Muscle of leg (tissue), 16 donors: ENCODE measurements around the gene LIN7C. TPM values are rescaled to one million over a fixed set of nuclear protein-coding genes. Genes with fewer than 3 reads are reported as not detected.

Source experiments
- DNase-seq: peaks from one replicate; pipeline ENCODE4 v3.0.0; 2013
- H3K27ac ChIP-seq: one replicate; pipeline ENCODE4 v1.5.1; 2013; ENCODE audit warnings: mild to moderate bottlenecking, low read length, control low read depth
- H3K27me3 ChIP-seq: one replicate; pipeline ENCODE4 v1.6.1; 2013; ENCODE audit warnings: low read length; ENCODE audit not compliant: control insufficient read depth, insufficient read depth
- H3K36me3 ChIP-seq: one replicate; pipeline ENCODE4 v1.6.1; 2013; ENCODE audit warnings: low read length; ENCODE audit not compliant: control insufficient read depth, insufficient read depth
- H3K4me1 ChIP-seq: one replicate; pipeline ENCODE4 v1.6.1; 2013; ENCODE audit warnings: low read length; ENCODE audit not compliant: control insufficient read depth, insufficient read depth
- H3K4me3 ChIP-seq: one replicate; pipeline ENCODE4 v1.5.1; 2013; ENCODE audit warnings: low read length, control low read depth
- H3K9me3 ChIP-seq: replicated peaks from 2 replicates; pipeline ENCODE4 v1.6.1; 2013; ENCODE audit warnings: low read depth, low read length; ENCODE audit not compliant: control insufficient read depth
- WGBS: methylation state at CpG from one replicate; pipeline ENCODE4 v1.1.5; 2013; ENCODE audit warnings: missing lambda C conversion rate; ENCODE audit not compliant: insufficient coverage; 5-methylcytosine and 5-hydroxymethylcytosine counted together
- long read RNA-seq, 11 donors: transcript quantifications; one replicate each; lab custom pipeline, GENCODE V29; 2026
- polyA plus RNA-seq, 8 donors: library from polyadenylated mRNA; unstranded; fragments of 120-200 nt; gene quantifications; one replicate each; pipeline versions ENCODE4 v1.2.1 to v1.2.3, GENCODE V29; 2013; ENCODE audit warnings: inconsistent platforms in 1 of 8, low replicate concordance in 1 of 8; ENCODE audit not compliant: insufficient read length in 8 of 8, insufficient read depth in 1 of 8
- total RNA-seq: library from RNA; stranded (reverse); fragments of 120-200 nt; gene quantifications from one replicate; pipeline ENCODE4 v1.2.4, GENCODE V29; 2013

Gene LIN7C, protein sequence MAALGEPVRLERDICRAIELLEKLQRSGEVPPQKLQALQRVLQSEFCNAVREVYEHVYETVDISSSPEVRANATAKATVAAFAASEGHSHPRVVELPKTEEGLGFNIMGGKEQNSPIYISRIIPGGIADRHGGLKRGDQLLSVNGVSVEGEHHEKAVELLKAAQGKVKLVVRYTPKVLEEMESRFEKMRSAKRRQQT
- total RNA-seq: 14.2 TPM
- 10 to 100 TPM in 6 of 8 donors, 1 to 10 TPM in 2; 7.5 to 13.6 (median 11.2) TPM for polyA plus RNA-seq
- long read RNA-seq, donor 1, full-length matches to known transcripts: 6 of 6 reads
- long read RNA-seq, donor 1, partial matches to known transcripts: 0 of 6 reads
- long read RNA-seq, donor 1, other reads (novel, unspliced or antisense): 0 of 6 reads
- long read RNA-seq, donor 2, full-length matches to known transcripts: 1 of 1 reads
- long read RNA-seq, donor 2, partial matches to known transcripts: 0 of 1 reads
- long read RNA-seq, donor 2, other reads (novel, unspliced or antisense): 0 of 1 reads
- long read RNA-seq, donor 3, full-length matches to known transcripts: 4 of 4 reads
- long read RNA-seq, donor 3, partial matches to known transcripts: 0 of 4 reads
- long read RNA-seq, donor 3, other reads (novel, unspliced or antisense): 0 of 4 reads
- long read RNA-seq, donor 4, full-length matches to known transcripts: 2 of 2 reads
- long read RNA-seq, donor 4, partial matches to known transcripts: 0 of 2 reads
- long read RNA-seq, donor 4, other reads (novel, unspliced or antisense): 0 of 2 reads
- long read RNA-seq, donor 5, full-length matches to known transcripts: 7 of 7 reads
- long read RNA-seq, donor 5, partial matches to known transcripts: 0 of 7 reads
- long read RNA-seq, donor 5, other reads (novel, unspliced or antisense): 0 of 7 reads
- long read RNA-seq, donor 6, full-length matches to known transcripts: 3 of 3 reads
- long read RNA-seq, donor 6, partial matches to known transcripts: 0 of 3 reads
- long read RNA-seq, donor 6, other reads (novel, unspliced or antisense): 0 of 3 reads
- long read RNA-seq, donor 7, full-length matches to known transcripts: 4 of 4 reads
- long read RNA-seq, donor 7, partial matches to known transcripts: 0 of 4 reads
- long read RNA-seq, donor 7, other reads (novel, unspliced or antisense): 0 of 4 reads
- long read RNA-seq, donor 8, full-length matches to known transcripts: 6 of 6 reads
- long read RNA-seq, donor 8, partial matches to known transcripts: 0 of 6 reads
- long read RNA-seq, donor 8, other reads (novel, unspliced or antisense): 0 of 6 reads
- long read RNA-seq, donor 9, full-length matches to known transcripts: 1 of 1 reads
- long read RNA-seq, donor 9, partial matches to known transcripts: 0 of 1 reads
- long read RNA-seq, donor 9, other reads (novel, unspliced or antisense): 0 of 1 reads
- long read RNA-seq, donor 10, full-length matches to known transcripts: 5 of 5 reads
- long read RNA-seq, donor 10, partial matches to known transcripts: 0 of 5 reads
- long read RNA-seq, donor 10, other reads (novel, unspliced or antisense): 0 of 5 reads
- long read RNA-seq, donor 11, full-length matches to known transcripts: 2 of 2 reads
- long read RNA-seq, donor 11, partial matches to known transcripts: 0 of 2 reads
- long read RNA-seq, donor 11, other reads (novel, unspliced or antisense): 0 of 2 reads

DNA sequence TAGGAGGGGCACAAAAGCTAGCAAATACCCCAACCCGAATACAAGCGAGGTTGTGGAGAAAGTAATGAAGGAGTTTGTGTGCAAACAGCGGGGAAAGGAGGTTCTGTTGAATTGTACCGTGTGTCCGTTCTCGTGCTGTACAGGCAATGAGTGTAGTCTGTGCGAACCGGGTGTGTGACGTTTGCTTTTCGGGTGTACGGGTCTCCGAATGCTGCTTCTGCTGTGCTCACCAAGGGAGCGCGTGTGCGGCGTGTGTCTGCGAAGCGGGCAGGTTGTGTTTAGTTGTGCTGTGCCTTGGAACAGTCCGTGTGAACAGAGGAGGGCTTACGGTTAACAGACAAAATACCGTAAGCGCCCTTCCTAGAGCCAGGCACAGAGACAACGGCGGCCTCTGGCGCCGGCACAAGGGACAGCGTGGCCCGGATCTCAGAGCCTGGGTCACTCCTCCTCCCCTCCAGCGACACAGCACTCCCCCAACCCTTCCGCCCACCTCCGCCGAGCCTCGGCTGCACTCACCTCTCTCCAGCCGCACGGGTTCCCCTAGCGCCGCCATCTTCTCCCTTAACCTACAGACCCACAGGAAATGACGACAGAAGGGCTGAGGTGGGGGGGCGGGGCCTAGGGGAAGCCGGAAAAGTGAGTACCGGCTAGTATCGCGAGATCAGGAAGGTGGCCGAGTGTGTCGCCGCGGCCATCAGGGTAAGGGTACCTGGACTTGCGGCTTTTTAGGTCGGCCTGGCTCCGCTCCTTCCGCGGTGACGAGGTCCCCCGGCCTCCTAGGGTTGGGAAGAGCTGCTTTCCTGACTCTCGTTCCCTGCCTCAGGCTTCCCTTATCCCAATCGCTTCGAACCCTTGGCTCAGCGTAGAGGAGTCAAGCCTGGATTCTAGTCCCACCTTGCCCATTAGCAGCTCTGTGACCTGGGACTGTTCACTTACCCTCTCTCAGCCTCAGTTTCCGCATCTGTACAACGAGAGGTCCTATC, at the start of gene LIN7C:
Gene LIN7C, minus strand, starts transcription at position 570 of the 983 bp plus-strand sequence. Its CDS starts 17 bp downstream, at position 553.
- no peaks in the 10 kb centered on the region for H3K27me3 ChIP-seq
- no peaks in the 10 kb centered on the region for H3K9me3 ChIP-seq
- WGBS: under 1% methylated on average over 55 of the region's 60 CpGs
- H3K36me3 ChIP-seq: peaks cover 2% of the 10 kb centered on the region
- H3K4me1 ChIP-seq: peaks cover 5% of the 10 kb centered on the region
- H3K4me3 ChIP-seq: peak within 1 kb of the TSS; percentile 77
- peak within 1 kb of the TSS; percentile 94 for H3K27ac ChIP-seq
- DNase-seq: peak; percentile 99

DNA sequence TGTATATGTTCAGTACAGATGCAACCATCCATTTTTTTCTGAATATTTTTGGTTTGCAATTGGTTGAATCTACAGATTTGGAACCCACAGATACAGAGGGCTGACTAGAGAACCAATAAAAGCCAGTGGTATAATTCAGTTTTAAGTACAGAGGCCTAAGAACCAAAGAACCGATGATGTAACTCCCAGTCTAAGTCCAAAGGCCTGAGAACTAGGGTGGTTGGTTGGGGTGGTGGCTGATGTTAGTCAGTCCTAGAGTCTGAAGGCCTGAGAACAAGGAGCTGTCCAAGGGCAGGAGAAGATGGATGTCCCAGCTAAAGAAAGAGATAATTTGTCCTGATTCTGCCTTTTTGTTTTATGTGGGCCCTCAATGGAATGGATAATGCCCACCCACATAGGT, 48.7 kb upstream of the LIN7C start:
- no peaks in the 10 kb centered on the region for H3K9me3 ChIP-seq
- H3K27ac ChIP-seq: no peak overlapping the region
- H3K36me3 ChIP-seq: no peaks in the 10 kb centered on the region
- no peaks in the 10 kb centered on the region for H3K27me3 ChIP-seq
- H3K4me3 ChIP-seq: no peak overlapping the region
- DNase-seq: no peak
- 80% methylated on average over 1 of the region's 1 CpG for WGBS
- H3K4me1 ChIP-seq: no peaks in the 10 kb centered on the region

DNA sequence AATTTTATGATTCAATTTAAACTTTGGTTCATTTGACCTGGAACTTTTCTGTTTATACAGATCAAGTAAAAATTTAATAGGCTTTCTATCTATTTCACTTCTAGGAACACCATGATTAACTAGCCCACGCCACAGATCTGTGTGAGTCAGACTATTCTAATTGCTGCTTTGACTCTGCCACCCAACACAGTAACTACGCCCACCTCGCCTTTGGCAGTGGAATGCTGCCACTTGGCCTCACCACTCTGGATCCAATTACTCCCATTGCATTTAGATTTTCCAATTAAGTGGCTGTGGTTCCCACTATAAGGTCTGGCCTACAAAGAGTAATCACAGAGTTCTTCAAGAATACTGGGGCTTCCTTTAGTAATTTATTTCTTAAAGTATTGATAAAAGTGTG, 46.6 kb upstream of the LIN7C start:
- WGBS: 64% methylated on average over 3 of the region's 3 CpGs
- DNase-seq: peak; percentile 35
- no peak overlapping the region for H3K4me3 ChIP-seq
- no peak overlapping the region for H3K27ac ChIP-seq
- H3K4me1 ChIP-seq: no peaks in the 10 kb centered on the region
- no peaks in the 10 kb centered on the region for H3K9me3 ChIP-seq
- H3K36me3 ChIP-seq: no peaks in the 10 kb centered on the region
- no peaks in the 10 kb centered on the region for H3K27me3 ChIP-seq

DNA sequence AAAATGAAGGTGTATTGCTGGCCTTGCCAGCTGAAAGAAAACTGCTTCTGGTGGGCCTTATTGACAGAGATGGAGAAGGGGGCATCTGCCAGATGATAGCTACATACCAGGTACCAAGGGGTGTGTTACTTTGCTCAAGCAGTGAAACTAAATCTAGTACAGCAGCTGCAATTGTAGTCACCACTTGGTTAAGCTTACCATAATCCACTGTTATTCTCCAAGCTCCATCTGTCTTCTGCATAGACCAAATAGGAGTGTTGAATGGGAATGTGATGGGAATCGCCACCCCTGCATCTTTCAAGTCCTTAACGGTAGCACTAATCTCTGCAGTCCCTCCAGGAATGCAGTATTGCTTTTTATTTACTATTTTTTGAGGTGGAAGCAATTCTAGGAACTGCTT, 45.8 kb upstream of the LIN7C start:
- Histone ChIP-seq H3K36me3 (no peaks in the 10 kb centered on the region), H3K27me3 (no peaks in the 10 kb centered on the region), H3K9me3 (no peaks in the 10 kb centered on the region), H3K27ac (no peak overlapping the region), H3K4me3 (no peak overlapping the region), H3K4me1 (no peaks in the 10 kb centered on the region)
- peak; percentile 23 for DNase-seq
- no CpG with 5 or more reads among the region's 2 CpGs for WGBS

DNA sequence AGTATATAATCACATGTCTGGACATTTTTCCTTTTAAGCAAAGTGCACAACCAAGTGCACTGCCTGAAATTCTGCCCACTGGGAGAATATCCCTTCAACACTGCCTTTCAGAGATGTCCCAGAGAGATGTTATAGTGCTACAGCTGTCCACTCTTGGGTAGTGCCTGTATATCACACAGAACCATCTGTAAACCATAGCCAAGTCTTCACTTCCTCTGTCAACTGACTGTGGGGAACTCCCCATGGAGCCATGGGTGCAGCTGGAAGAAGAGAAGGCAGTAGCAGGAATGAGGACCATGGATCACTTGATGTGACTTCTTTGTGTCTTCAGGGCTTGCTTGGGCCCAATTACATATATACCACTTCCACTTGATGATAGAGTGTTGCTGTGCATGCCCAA, 44.6 kb upstream of the LIN7C start:
- Histone ChIP-seq H3K4me1 (no peaks in the 10 kb centered on the region), H3K27me3 (no peaks in the 10 kb centered on the region)

DNA sequence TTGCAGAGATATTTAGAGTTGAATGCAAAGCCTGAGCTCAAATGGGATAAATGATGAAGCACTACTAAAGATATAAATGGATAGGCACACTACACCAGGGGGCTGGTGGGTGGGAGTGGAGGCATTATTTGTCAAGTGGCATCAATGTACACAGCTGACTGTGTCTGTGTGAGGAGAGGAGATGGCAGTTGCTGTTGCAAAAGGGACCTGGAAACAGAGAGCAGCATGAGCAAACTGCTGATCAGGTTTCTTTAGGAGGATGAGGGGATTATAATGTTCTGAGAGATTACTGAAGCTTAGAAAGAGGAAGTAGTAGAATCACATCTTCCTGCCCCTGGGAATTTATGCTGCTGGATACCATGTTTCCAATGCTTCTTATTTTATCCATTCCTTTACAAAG, 39.4 kb upstream of the LIN7C start:
- Histone ChIP-seq H3K36me3 (no peaks in the 10 kb centered on the region), H3K27me3 (no peaks in the 10 kb centered on the region)

More for the DNA sequence above, 44.6 kb upstream of the LIN7C start:
- Histone ChIP-seq H3K27ac (no peak overlapping the region), H3K9me3 (no peaks in the 10 kb centered on the region), H3K36me3 (no peaks in the 10 kb centered on the region), H3K4me3 (no peak overlapping the region)
- no peak for DNase-seq

DNA sequence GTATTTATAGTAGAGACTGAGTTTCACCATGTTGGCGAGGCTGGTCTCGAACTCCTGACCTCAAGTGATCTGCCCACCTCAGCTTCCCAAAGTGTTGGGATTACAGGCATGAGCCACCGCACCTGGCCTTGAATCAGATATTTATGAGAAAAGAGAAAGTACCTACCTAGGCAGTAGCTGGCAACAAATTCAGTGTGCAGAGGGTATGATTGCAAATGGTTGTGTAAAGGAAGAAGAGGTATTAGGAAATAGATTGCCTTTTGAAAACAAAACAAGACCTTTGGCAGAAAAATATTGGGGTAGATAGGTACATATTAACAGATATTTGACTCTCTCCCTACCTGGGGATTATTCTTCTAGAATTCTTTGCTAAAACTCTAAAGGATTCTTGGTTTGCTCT, 38.5 kb upstream of the LIN7C start:
- H3K36me3 ChIP-seq: no peaks in the 10 kb centered on the region
- H3K27ac ChIP-seq: no peak overlapping the region
- H3K9me3 ChIP-seq: no peaks in the 10 kb centered on the region
- H3K27me3 ChIP-seq: no peaks in the 10 kb centered on the region
- 100% methylated on average over 1 of the region's 3 CpGs for WGBS
- DNase-seq: no peak
- H3K4me1 ChIP-seq: no peaks in the 10 kb centered on the region
- no peak overlapping the region for H3K4me3 ChIP-seq

More for the DNA sequence above, 39.4 kb upstream of the LIN7C start:
- H3K4me3 ChIP-seq: no peak overlapping the region
- no peaks in the 10 kb centered on the region for H3K4me1 ChIP-seq
- H3K27ac ChIP-seq: no peak overlapping the region
- no peaks in the 10 kb centered on the region for H3K9me3 ChIP-seq
- DNase-seq: peak; percentile 32

DNA sequence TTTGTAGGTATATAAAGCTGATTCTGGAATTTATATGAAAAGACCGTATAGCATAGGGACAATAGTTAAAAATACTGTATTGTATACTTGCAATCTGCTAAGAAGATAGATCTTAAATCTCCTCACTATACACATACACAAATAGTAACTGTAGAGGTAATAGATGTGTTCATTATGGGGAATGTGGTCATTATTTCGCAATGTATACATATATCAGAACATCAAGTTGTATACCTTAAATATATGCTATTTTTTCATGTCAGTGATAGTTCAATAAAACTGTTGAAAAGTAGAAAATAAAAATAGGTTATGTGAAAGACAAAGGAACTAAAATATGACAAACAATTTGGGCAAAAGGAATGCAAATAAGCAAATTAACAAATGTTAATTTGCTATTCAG, 35.2 kb upstream of the LIN7C start:
- H3K4me1 ChIP-seq: no peaks in the 10 kb centered on the region
- DNase-seq: no peak
- H3K27ac ChIP-seq: no peak overlapping the region
- no peaks in the 10 kb centered on the region for H3K27me3 ChIP-seq
- no CpG with 5 or more reads among the region's 2 CpGs for WGBS
- H3K9me3 ChIP-seq: no peaks in the 10 kb centered on the region
- H3K4me3 ChIP-seq: no peak overlapping the region
- H3K36me3 ChIP-seq: no peaks in the 10 kb centered on the region

DNA sequence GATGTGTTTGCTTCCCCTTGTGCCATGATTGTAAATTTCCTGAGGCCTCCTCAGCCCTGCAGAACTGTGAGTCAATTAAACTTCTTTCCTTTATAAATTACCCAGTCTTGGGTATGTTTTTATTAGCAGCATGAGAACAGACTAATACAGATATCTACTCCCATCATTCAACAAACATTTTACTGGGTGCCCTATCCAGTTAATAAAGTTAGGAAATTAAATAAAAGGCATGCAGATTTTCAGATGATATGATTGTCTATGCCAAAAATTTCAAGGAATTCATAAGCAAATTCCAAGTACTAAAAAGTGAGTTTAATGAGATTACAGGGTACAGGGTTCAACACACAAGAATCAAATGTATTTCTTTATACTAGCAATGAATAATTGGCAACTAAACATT, 33.5 kb upstream of the LIN7C start:
- no peak for DNase-seq
- Histone ChIP-seq H3K4me1 (no peaks in the 10 kb centered on the region), H3K27ac (no peak overlapping the region), H3K27me3 (no peaks in the 10 kb centered on the region), H3K4me3 (no peak overlapping the region), H3K36me3 (no peaks in the 10 kb centered on the region), H3K9me3 (no peaks in the 10 kb centered on the region)
